ENCODE measurements around the gene TTC39A.

- TF ChIP-seq, protein P1, sequence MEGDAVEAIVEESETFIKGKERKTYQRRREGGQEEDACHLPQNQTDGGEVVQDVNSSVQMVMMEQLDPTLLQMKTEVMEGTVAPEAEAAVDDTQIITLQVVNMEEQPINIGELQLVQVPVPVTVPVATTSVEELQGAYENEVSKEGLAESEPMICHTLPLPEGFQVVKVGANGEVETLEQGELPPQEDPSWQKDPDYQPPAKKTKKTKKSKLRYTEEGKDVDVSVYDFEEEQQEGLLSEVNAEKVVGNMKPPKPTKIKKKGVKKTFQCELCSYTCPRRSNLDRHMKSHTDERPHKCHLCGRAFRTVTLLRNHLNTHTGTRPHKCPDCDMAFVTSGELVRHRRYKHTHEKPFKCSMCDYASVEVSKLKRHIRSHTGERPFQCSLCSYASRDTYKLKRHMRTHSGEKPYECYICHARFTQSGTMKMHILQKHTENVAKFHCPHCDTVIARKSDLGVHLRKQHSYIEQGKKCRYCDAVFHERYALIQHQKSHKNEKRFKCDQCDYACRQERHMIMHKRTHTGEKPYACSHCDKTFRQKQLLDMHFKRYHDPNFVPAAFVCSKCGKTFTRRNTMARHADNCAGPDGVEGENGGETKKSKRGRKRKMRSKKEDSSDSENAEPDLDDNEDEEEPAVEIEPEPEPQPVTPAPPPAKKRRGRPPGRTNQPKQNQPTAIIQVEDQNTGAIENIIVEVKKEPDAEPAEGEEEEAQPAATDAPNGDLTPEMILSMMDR (IDR thresholded peaks at IDR 0.05; ENCODE audit: insufficient read depth, low read depth, low read length), result no peak
- no peak for TF ChIP-seq EZH2 (IDR thresholded peaks at IDR 0.05; ENCODE audit: insufficient read depth, low read length)
Observed at GRCh38 chr1:51240084-51240483, 90.3 kb downstream of the TTC39A start.
